DND-41 (cell line): ENCODE data around the gene DYNLT4.
A peak's percentile ranks its signal among the peaks of the same experiment; 100 is the strongest.

Source experiments
- ATAC-seq: fragments of 200-7000 bp; cut with Tn5 transposase; 3 replicates; pipeline ENCODE4 v1.9.1; 2021; ENCODE audit warnings: low read depth; ENCODE audit not compliant: insufficient read depth
- DNase-seq: peaks from one replicate; pipeline ENCODE4 v3.0.0-alpha.2; 2020
- H2AFZ ChIP-seq: 2 replicates; pipeline ENCODE4 v1.6.0; 2012; ENCODE audit warnings: low read depth, low read length
- H3K27ac ChIP-seq: 2 replicates; pipeline ENCODE4 v1.5.1; 2012; ENCODE audit warnings: low read length, inconsistent platforms
- H3K27me3 ChIP-seq: fragments of 200-600 bp; sonication (generic); 2 replicates; pipeline ENCODE4 v1.6.0; 2012; ENCODE audit warnings: low read length, mild to moderate bottlenecking, inconsistent platforms; ENCODE audit not compliant: insufficient read depth, poor library complexity
- H3K36me3 ChIP-seq: 2 replicates; pipeline ENCODE4 v1.5.1; 2012; ENCODE audit warnings: low read length, inconsistent platforms; ENCODE audit not compliant: insufficient read depth
- H3K4me1 ChIP-seq: 2 replicates; pipeline ENCODE4 v1.5.1; 2012; ENCODE audit warnings: mild to moderate bottlenecking, low read length; ENCODE audit not compliant: insufficient read depth
- H3K4me2 ChIP-seq: 2 replicates; pipeline ENCODE4 v1.6.0; 2012; ENCODE audit warnings: mild to moderate bottlenecking, moderate library complexity, low read length, inconsistent platforms; ENCODE audit not compliant: insufficient read depth
- H3K4me3 ChIP-seq, 2 experiments: fragments of 200-600 bp in 1 of 2; shearing (Covaris generic) in 1 of 2; 2 replicates each; pipeline ENCODE4 v1.5.1; 2012 to 2016; ENCODE audit warnings: inconsistent platforms in 2 of 2, low read length in 2 of 2, mild to moderate bottlenecking in 2 of 2, low read depth in 1 of 2, moderate library complexity in 1 of 2
- H3K79me2 ChIP-seq: 2 replicates; pipeline ENCODE4 v1.6.0; 2012; ENCODE audit warnings: low read length, inconsistent platforms; ENCODE audit not compliant: insufficient read depth
- H3K9ac ChIP-seq: 2 replicates; pipeline ENCODE4 v1.6.0; 2012; ENCODE audit warnings: low read depth, mild to moderate bottlenecking, inconsistent platforms, low read length, moderate library complexity
- H3K9me3 ChIP-seq: 2 replicates; pipeline ENCODE4 v1.5.1; 2012; ENCODE audit warnings: low read length, moderate library complexity, mild to moderate bottlenecking, inconsistent platforms; ENCODE audit not compliant: insufficient read depth, severe bottlenecking
- H4K20me1 ChIP-seq: 2 replicates; pipeline ENCODE4 v1.6.0; 2012; ENCODE audit warnings: low read length; ENCODE audit not compliant: insufficient read depth
- EZH2 ChIP-seq: IDR thresholded peaks from 3 replicates; pipeline ENCODE4 v1.6.1; 2012; ENCODE audit warnings: borderline replicate concordance, low read depth, mild to moderate bottlenecking, moderate library complexity, low read length, inconsistent platforms; ENCODE audit not compliant: severe bottlenecking
- TF ChIP-seq, protein P1 (sequence below): IDR thresholded peaks from 2 replicates; pipeline ENCODE4 v1.5.1; 2012; ENCODE audit warnings: borderline replicate concordance, low read length, moderate library complexity, mild to moderate bottlenecking; ENCODE audit not compliant: poor library complexity, severe bottlenecking; ENCODE audit errors: extremely low read depth

Gene DYNLT4

GRCh38 chr1:44828841-44829440, 21.8 kb upstream of the DYNLT4 start:
- Histone ChIP-seq H3K9me3 (no peaks in the 10 kb centered on the region), H3K4me2 (no peak overlapping the region), H3K27ac (no peak overlapping the region), H4K20me1 (no peaks in the 10 kb centered on the region), H3K79me2 (no peaks in the 10 kb centered on the region), H3K9ac (no peak overlapping the region), H3K4me3 (no peak overlapping the region), H2AFZ (no peak overlapping the region), H3K27me3 (no peaks in the 10 kb centered on the region), H3K4me1 (no peaks in the 10 kb centered on the region), H3K36me3 (no peaks in the 10 kb centered on the region)
- TF ChIP-seq, protein P1, sequence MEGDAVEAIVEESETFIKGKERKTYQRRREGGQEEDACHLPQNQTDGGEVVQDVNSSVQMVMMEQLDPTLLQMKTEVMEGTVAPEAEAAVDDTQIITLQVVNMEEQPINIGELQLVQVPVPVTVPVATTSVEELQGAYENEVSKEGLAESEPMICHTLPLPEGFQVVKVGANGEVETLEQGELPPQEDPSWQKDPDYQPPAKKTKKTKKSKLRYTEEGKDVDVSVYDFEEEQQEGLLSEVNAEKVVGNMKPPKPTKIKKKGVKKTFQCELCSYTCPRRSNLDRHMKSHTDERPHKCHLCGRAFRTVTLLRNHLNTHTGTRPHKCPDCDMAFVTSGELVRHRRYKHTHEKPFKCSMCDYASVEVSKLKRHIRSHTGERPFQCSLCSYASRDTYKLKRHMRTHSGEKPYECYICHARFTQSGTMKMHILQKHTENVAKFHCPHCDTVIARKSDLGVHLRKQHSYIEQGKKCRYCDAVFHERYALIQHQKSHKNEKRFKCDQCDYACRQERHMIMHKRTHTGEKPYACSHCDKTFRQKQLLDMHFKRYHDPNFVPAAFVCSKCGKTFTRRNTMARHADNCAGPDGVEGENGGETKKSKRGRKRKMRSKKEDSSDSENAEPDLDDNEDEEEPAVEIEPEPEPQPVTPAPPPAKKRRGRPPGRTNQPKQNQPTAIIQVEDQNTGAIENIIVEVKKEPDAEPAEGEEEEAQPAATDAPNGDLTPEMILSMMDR, result no peak
- no peak for TF ChIP-seq EZH2
- DNase-seq (no peak), ATAC-seq (no peak)

DNA sequence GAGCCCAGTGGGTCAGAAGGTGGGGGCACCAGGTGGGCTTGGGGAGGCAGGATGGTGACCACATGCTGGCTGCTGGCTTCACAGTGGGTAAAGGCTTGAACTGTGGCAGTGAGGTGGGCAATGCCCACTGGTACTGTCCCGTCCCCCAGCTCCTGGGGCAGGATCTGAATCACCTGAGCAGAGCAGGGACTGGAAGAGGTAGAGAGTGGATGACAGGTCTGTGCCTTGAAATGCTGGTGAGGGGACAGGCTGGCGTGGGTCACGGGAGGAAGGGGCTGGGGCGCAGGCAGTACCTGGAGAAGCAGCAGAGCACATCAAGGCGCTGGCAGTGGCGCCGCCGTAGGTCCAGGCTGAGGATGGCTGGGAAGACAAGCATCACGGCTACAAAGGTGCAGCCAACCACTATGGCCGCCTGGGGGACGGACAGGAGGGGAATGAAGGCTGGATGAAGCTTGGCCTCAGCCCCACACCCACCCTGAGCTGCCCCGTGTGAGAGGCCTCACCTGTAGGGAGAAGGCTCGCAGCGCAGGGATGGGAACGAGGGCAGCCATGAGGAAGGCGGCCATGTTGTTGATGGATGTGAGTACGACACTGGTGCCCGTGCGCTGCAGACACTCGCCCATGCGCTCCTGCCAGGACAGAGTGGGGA, 21.0 kb upstream of the DYNLT4 start:
- Histone ChIP-seq H3K4me3 (no peak overlapping the region), H3K79me2 (no peaks in the 10 kb centered on the region), H3K4me1 (no peaks in the 10 kb centered on the region), H2AFZ (no peak overlapping the region), H3K27me3 (no peaks in the 10 kb centered on the region), H3K36me3 (no peaks in the 10 kb centered on the region), H3K9ac (no peak overlapping the region), H3K27ac (no peak overlapping the region), H3K9me3 (no peaks in the 10 kb centered on the region), H3K4me2 (no peak overlapping the region), H4K20me1 (no peaks in the 10 kb centered on the region)
- ATAC-seq (no peak), DNase-seq (no peak)
- no peak for TF ChIP-seq EZH2
- TF ChIP-seq, protein P1, result no peak

- no peak overlapping the region for H2AFZ ChIP-seq
- DNase-seq (no peak), ATAC-seq (0 out of 3 replicates have a peak, but pooled peaks have one; percentile 15)
- H4K20me1 ChIP-seq, result no peaks in the 10 kb centered on the region
- H3K27ac ChIP-seq, result no peak overlapping the region
- TF ChIP-seq, protein P1, result no peak
- TF ChIP-seq EZH2, result no peak
- no peaks in the 10 kb centered on the region for H3K36me3 ChIP-seq
- no peak overlapping the region for H3K9ac ChIP-seq
- H3K9me3 ChIP-seq, result no peaks in the 10 kb centered on the region
- no peaks in the 10 kb centered on the region for H3K4me1 ChIP-seq
- H3K4me2 ChIP-seq, result no peak overlapping the region
- H3K4me3 ChIP-seq, result no peak overlapping the region
- no peaks in the 10 kb centered on the region for H3K27me3 ChIP-seq
- no peaks in the 10 kb centered on the region for H3K79me2 ChIP-seq
These were observed 20.2 kb upstream of the DYNLT4 start for GRCh38 chr1:44827197-44828002.
